Measurements from ENCODE around the gene CNTNAP1. TPM values are rescaled to one million over a fixed set of nuclear protein-coding genes. Genes with fewer than 3 reads are reported as not detected.
A peak's percentile ranks its signal among the peaks of the same experiment; 100 is the strongest.

CNTNAP1 gene
- total and polyA plus RNA-seq, 9 of the 15 experiments (the other 6 are each of a cell fraction or from before 2014, with no cell fraction given), result 0.10 to 1.8 (median 0.62) TPM

GRCh38 chr17:42657824-42658588 lies 24.3 kb upstream of the CNTNAP1 start (continued):
- TF ChIP-seq DMBX1 (CRISPR knock-in tag; IDR thresholded peaks at IDR 0.05; ENCODE audit: borderline replicate concordance), result peak; percentile 91
- peak; percentile 64 for TF ChIP-seq SMAD4 (CRISPR knock-in tag; conservative IDR thresholded peaks at IDR 0.05)
- peak; percentile 54 for TF ChIP-seq CXXC5 (CRISPR knock-in tag; IDR thresholded peaks at IDR 0.05)
- TF ChIP-seq ZEB2 (IDR thresholded peaks at IDR 0.05), result no peak
- no peak for TF ChIP-seq STAT5A (IDR thresholded peaks at IDR 0.05; ENCODE audit: borderline replicate concordance, low read length)
- TF ChIP-seq, protein P1, sequence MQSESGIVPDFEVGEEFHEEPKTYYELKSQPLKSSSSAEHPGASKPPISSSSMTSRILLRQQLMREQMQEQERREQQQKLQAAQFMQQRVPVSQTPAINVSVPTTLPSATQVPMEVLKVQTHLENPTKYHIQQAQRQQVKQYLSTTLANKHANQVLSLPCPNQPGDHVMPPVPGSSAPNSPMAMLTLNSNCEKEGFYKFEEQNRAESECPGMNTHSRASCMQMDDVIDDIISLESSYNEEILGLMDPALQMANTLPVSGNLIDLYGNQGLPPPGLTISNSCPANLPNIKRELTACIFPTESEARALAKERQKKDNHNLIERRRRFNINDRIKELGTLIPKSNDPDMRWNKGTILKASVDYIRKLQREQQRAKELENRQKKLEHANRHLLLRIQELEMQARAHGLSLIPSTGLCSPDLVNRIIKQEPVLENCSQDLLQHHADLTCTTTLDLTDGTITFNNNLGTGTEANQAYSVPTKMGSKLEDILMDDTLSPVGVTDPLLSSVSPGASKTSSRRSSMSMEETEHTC (IDR thresholded peaks at IDR 0.05), result no peak
- TF ChIP-seq PURB (CRISPR knock-in tag; IDR thresholded peaks at IDR 0.05; ENCODE audit: low read depth), result no peak
- TF ChIP-seq, protein P2, sequence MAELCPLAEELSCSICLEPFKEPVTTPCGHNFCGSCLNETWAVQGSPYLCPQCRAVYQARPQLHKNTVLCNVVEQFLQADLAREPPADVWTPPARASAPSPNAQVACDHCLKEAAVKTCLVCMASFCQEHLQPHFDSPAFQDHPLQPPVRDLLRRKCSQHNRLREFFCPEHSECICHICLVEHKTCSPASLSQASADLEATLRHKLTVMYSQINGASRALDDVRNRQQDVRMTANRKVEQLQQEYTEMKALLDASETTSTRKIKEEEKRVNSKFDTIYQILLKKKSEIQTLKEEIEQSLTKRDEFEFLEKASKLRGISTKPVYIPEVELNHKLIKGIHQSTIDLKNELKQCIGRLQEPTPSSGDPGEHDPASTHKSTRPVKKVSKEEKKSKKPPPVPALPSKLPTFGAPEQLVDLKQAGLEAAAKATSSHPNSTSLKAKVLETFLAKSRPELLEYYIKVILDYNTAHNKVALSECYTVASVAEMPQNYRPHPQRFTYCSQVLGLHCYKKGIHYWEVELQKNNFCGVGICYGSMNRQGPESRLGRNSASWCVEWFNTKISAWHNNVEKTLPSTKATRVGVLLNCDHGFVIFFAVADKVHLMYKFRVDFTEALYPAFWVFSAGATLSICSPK (IDR thresholded peaks at IDR 0.05; ENCODE audit: borderline replicate concordance), result no peak
- peak; percentile 66; the same call in 1 of the 2 replicates for TF ChIP-seq ZNF668 (CRISPR knock-in tag; IDR thresholded peaks at IDR 0.05)
- TF ChIP-seq XRCC4 (IDR thresholded peaks at IDR 0.05; ENCODE audit: extremely low read depth, insufficient read depth, insufficient read length), result no peak
- TF ChIP-seq, protein P3, sequence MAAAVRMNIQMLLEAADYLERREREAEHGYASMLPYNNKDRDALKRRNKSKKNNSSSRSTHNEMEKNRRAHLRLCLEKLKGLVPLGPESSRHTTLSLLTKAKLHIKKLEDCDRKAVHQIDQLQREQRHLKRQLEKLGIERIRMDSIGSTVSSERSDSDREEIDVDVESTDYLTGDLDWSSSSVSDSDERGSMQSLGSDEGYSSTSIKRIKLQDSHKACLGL (CRISPR knock-in tag; IDR thresholded peaks at IDR 0.05; ENCODE audit: borderline replicate concordance, poor library complexity, severe bottlenecking), result no peak
- peak; percentile 88 for TF ChIP-seq ZNF146 (CRISPR knock-in tag; IDR thresholded peaks at IDR 0.05; ENCODE audit: unreplicated experiment)
- no peak for TF ChIP-seq ZKSCAN1 (IDR thresholded peaks at IDR 0.05; ENCODE audit: low read depth, low read length)
- TF ChIP-seq HOXB6 (CRISPR knock-in tag; IDR thresholded peaks at IDR 0.05; ENCODE audit: borderline replicate concordance), result no peak
- TF ChIP-seq U2AF2 (optimal IDR thresholded peaks at IDR 0.05; ENCODE audit: low read depth, low read length), result no peak
- no peak for TF ChIP-seq USF1 (CRISPR knock-in tag; IDR thresholded peaks at IDR 0.05)
- TF ChIP-seq ZNF197 (CRISPR knock-in tag; IDR thresholded peaks at IDR 0.05; ENCODE audit: low read depth), result no peak
- TF ChIP-seq TEAD1 (CRISPR knock-in tag; IDR thresholded peaks at IDR 0.05), result no peak
- no peak for TF ChIP-seq L3MBTL2 (IDR thresholded peaks at IDR 0.05)
- TF ChIP-seq SMARCA5 (IDR thresholded peaks at IDR 0.05), result no peak
- no peak for TF ChIP-seq PHB (CRISPR knock-in tag; IDR thresholded peaks at IDR 0.05)
- TF ChIP-seq C11orf30 (IDR thresholded peaks at IDR 0.05; ENCODE audit: low read depth), result no peak

Measured in K562 (cell line).